Measurements from ENCODE around the gene CCDC182. TPM values are rescaled to one million over a fixed set of nuclear protein-coding genes. Genes with fewer than 3 reads are reported as not detected.

CCDC182 gene
- total RNA-seq, 1 experiment from 2014 or later = not detected

DNA sequence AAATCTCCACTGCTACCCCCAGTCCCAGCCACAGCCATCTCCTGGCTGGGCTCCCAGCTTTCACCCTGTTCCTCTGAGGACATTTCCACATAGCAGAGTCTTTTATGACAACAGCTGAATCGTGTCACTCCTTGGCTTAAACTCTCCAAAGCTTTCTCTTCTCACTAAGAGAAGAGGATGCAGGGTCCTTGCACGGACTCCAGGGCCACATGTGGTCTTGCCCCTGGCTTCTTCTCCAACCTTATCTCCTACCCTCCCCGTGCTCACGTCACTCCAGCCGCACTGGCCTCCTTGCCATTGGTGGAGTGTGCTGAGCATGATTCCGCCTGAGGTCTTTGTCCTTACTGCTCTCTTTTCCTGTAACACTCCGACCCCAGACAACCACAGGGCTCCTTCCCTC lies 39.9 kb upstream of the CCDC182 start:
- TF ChIP-seq, protein P1, sequence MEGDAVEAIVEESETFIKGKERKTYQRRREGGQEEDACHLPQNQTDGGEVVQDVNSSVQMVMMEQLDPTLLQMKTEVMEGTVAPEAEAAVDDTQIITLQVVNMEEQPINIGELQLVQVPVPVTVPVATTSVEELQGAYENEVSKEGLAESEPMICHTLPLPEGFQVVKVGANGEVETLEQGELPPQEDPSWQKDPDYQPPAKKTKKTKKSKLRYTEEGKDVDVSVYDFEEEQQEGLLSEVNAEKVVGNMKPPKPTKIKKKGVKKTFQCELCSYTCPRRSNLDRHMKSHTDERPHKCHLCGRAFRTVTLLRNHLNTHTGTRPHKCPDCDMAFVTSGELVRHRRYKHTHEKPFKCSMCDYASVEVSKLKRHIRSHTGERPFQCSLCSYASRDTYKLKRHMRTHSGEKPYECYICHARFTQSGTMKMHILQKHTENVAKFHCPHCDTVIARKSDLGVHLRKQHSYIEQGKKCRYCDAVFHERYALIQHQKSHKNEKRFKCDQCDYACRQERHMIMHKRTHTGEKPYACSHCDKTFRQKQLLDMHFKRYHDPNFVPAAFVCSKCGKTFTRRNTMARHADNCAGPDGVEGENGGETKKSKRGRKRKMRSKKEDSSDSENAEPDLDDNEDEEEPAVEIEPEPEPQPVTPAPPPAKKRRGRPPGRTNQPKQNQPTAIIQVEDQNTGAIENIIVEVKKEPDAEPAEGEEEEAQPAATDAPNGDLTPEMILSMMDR (conservative IDR thresholded peaks at IDR 0.05; ENCODE audit: low read depth, low read length) = no peak
- no peak for TF ChIP-seq EZH2 (IDR thresholded peaks at IDR 0.05; ENCODE audit: borderline replicate concordance, low read depth, low read length, poor library complexity, severe bottlenecking)
- POLR2A ChIA-PET (ENCODE audit: low non-redundant PET) = interaction anchor here (0.6 kb wide), 1 partner anchor 237 kb away, joined by 5 read pairs; no protein-coding TSS in a partner anchor
- peaks cover 56% of the 10 kb centered on the region for H3K4me1 ChIP-seq (ENCODE audit: insufficient read depth, low read length, poor library complexity, severe bottlenecking)
- no peaks in the 10 kb centered on the region for H3K36me3 ChIP-seq (ENCODE audit: insufficient read depth, low read length, poor library complexity, severe bottlenecking)
- no peaks in the 10 kb centered on the region for H3K9me3 ChIP-seq (ENCODE audit: low read depth, low read length, poor library complexity, severe bottlenecking)
- H3K4me3 ChIP-seq (ENCODE audit: low read depth, low read length, poor library complexity, severe bottlenecking) = no peak overlapping the region
- peak; percentile 30 for DNase-seq (ENCODE audit: low spot score)
- intact Hi-C loops (cut with micrococcal nuclease; ENCODE audit: unreplicated experiment) = no loop called here
- no peaks in the 10 kb centered on the region for H3K27me3 ChIP-seq (replicated peaks; ENCODE audit: insufficient read depth, low read depth, low read length, poor library complexity)
- CTCF ChIA-PET = interaction anchor here (3.3 kb wide), 1 partner anchor 48 kb away, joined by 29 read pairs; no protein-coding TSS in a partner anchor
- no TSS peak for BruUV-seq (replicated peaks)
- no peak overlapping the region for H3K27ac ChIP-seq (ENCODE audit: low read depth, low read length, poor library complexity, severe bottlenecking)

DNA sequence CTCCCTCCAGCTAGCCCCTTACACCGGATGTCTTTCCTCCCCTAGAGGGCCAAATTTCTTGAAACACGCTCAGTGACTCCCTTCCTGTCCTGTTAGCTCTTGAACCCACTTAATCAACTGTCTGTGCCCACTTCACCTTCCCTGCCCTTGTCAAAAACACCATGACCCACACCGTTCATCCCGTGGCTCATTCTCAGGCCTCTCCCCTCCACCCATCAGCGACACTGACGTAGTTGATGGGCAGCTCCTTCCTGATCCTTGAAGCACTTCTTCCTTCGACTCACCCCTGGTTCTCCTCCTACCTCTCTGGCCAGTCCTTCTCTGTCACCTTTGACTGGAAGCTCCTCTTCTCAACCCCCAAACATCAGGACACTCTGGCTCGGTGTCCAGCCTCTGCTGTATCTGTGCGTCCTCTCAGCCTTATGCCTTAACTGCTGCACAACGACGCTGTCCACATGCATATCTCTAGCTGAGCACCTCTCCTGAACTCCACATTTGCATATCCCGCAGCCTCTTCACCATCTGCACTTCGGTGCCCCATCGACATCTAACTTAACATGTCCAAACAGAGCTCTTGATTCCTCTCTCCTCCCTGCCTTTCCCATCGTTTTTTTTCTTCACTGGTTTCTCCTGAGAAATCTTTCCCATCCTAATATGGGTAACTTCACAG lies 39.3 kb upstream of the CCDC182 start:
- no peak overlapping the region for H3K27ac ChIP-seq (ENCODE audit: low read depth, low read length, poor library complexity, severe bottlenecking)
- no peak for DNase-seq (ENCODE audit: low spot score)
- TF ChIP-seq, protein P1 (conservative IDR thresholded peaks at IDR 0.05; ENCODE audit: low read depth, low read length) = no peak
- TF ChIP-seq EZH2 (IDR thresholded peaks at IDR 0.05; ENCODE audit: borderline replicate concordance, low read depth, low read length, poor library complexity, severe bottlenecking) = no peak
- no peaks in the 10 kb centered on the region for H3K9me3 ChIP-seq (ENCODE audit: low read depth, low read length, poor library complexity, severe bottlenecking)
- ChIA-PET CTCF (interaction anchor here (0.9 to 3.3 kb wide), 4 partner anchors 23 to 328 kb away, joined by 3 to 29 read pairs (median 14); no protein-coding TSS in a partner anchor), POLR2A (ENCODE audit: low non-redundant PET) (interaction anchor here (0.6 to 0.7 kb wide), 2 partner anchors 34 to 236 kb away, joined by 5 to 6 read pairs; no protein-coding TSS in a partner anchor)
- no peaks in the 10 kb centered on the region for H3K27me3 ChIP-seq (replicated peaks; ENCODE audit: insufficient read depth, low read depth, low read length, poor library complexity)
- peaks cover 56% of the 10 kb centered on the region for H3K4me1 ChIP-seq (ENCODE audit: insufficient read depth, low read length, poor library complexity, severe bottlenecking)
- intact Hi-C loops (cut with micrococcal nuclease; ENCODE audit: unreplicated experiment) = no loop called here
- H3K36me3 ChIP-seq (ENCODE audit: insufficient read depth, low read length, poor library complexity, severe bottlenecking) = no peaks in the 10 kb centered on the region
- no TSS peak for BruUV-seq (replicated peaks)
- H3K4me3 ChIP-seq (ENCODE audit: low read depth, low read length, poor library complexity, severe bottlenecking) = no peak overlapping the region

DNA sequence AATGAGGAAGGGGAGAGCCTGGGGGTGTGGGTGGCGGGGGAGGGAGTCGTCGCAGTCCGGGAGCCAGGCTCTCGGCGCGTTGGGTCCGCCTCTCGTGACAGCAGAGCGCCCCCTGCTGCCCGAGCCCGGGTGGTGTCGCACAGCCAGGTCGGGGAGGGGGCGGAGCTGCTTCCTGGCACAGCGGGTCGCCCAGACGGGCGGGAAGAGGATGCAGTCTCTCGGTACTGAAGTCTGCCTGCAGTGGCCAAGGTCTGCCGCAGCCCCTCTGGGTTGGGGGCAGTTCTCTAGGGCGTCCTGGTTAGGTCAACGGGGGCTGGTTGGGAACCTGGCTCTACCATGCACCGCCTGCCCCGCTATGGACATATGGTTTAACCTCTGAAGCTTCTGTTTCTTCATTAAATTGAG lies 38.2 kb upstream of the CCDC182 start:
- H3K4me1 ChIP-seq (ENCODE audit: insufficient read depth, low read length, poor library complexity, severe bottlenecking) = peaks cover 52% of the 10 kb centered on the region
- peak overlapping the region; percentile 52 for H3K27ac ChIP-seq (ENCODE audit: low read depth, low read length, poor library complexity, severe bottlenecking)
- POLR2A ChIA-PET (ENCODE audit: low non-redundant PET) = interaction anchor here (0.7 kb wide), 1 partner anchor 299 kb away, joined by 3 read pairs; no protein-coding TSS in a partner anchor
- H3K36me3 ChIP-seq (ENCODE audit: insufficient read depth, low read length, poor library complexity, severe bottlenecking) = no peaks in the 10 kb centered on the region
- no peaks in the 10 kb centered on the region for H3K9me3 ChIP-seq (ENCODE audit: low read depth, low read length, poor library complexity, severe bottlenecking)
- TF ChIP-seq, protein P1 (conservative IDR thresholded peaks at IDR 0.05; ENCODE audit: low read depth, low read length) = peak; percentile 99
- TF ChIP-seq EZH2 (IDR thresholded peaks at IDR 0.05; ENCODE audit: borderline replicate concordance, low read depth, low read length, poor library complexity, severe bottlenecking) = no peak
- H3K4me3 ChIP-seq (ENCODE audit: low read depth, low read length, poor library complexity, severe bottlenecking) = no peak overlapping the region
- peak; percentile 92 for DNase-seq (ENCODE audit: low spot score)
- no TSS peak for BruUV-seq (replicated peaks)
- CTCF ChIA-PET = interaction anchor here (0.6 to 3.3 kb wide), 16 partner anchors 8 to 655 kb away, joined by 3 to 29 read pairs (median 4); no protein-coding TSS in a partner anchor
- intact Hi-C loops (cut with micrococcal nuclease; ENCODE audit: unreplicated experiment) = no loop called here
- H3K27me3 ChIP-seq (replicated peaks; ENCODE audit: insufficient read depth, low read depth, low read length, poor library complexity) = no peaks in the 10 kb centered on the region

Data from A673 (cell line).